ENCODE data around the gene LAMC1.
A peak's percentile ranks its signal among the peaks of the same experiment; 100 is the strongest.

LAMC1 gene

DNA sequence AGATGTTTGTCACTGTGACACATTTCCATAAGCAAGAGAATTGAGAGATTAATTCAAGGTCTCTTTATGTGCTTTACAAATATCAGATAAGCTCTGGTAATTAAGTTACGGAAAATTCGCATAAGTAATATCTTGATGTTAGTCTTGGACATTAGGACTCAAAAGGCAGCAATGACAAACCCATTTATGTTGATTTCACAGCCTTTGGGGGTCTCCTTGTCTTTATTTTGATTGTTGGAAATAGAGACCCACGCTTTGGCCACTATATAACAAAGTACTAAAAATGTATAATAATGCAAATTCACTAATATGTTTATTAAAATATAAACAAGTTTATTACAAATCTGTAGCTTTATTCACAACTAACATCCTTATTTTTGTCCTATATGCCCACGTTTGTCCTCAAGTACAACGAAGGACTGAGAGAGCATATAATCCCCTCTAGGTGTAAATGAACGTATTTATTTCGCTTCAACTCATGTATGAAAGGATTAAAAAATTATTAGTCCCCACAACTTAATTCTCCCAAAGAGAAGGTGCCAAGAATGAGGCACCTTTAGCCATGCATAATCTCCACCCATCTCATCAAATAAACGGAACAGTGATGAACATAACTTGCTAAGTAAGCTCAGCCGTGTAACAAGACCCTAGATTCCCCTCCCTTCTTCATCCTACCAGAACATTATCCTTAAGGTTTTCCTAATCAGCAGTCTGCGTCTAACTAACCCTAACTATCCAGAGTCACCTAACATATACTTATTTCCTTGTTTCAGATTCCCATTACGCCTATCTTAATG is 1.6 kb upstream of the LAMC1 start:
- DNase-seq, result no peak

DNA sequence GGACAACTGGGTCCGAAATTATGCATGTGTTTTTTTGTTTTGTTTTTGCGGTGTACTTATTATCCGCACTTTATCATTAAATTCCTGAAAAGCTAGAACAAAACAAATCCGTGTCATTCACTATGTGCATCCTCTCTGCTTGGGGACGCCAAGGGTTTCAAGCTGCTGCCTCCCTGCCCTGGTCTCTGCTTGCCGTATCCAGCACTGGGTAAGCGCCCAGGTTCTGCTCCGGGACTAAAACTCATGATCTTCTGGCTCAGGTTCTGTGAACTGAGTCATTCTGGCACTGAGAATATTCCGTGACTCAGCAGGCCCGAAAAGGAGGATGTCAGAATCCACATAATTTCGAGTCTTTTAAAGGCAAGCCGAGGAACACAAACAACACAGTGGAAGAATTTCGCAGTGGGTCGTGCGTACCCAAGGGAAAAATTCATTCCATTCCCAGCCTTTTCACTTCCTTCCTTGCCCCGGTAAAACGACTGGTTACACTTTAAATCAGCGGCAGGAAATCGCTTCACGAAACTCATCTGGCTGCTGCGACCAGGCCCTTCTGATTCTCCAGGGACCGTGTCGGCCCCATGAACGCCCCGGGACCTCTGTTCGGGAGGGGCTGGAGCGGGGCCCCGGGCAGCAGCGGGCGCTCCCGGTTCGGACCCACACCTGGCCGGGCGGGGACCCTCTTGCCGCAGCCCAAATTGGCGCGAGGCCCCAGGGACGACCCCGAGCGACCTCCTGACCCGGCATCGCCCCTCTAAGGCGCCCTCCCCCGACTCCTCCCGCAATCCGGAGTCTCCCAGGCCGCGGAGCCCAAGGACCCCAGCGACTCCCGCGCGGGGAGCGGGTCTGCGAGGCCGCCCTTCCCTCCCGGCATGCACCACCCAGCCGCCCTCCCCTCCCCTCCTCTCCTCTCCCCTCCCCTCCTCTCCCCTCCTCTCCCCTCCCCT is 746 bp upstream of the LAMC1 start:
- DNase-seq, result no peak

DNA sequence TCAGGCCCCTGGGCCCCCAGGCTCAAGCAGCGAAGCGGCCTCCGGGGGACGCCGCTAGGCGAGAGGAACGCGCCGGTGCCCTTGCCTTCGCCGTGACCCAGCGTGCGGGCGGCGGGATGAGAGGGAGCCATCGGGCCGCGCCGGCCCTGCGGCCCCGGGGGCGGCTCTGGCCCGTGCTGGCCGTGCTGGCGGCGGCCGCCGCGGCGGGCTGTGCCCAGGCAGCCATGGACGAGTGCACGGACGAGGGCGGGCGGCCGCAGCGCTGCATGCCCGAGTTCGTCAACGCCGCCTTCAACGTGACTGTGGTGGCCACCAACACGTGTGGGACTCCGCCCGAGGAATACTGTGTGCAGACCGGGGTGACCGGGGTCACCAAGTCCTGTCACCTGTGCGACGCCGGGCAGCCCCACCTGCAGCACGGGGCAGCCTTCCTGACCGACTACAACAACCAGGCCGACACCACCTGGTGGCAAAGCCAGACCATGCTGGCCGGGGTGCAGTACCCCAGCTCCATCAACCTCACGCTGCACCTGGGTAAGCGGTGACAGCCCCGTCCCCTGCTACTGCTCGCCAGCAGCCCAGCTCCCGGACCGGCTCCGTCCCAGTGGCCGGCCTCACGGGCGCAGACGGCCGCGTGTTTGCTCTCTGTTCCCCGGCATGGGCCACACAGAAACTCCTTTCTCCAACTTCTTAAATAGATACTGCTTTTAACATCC is 539 bp downstream of the LAMC1 start:
- DNase-seq, result peak; percentile 44

DNA sequence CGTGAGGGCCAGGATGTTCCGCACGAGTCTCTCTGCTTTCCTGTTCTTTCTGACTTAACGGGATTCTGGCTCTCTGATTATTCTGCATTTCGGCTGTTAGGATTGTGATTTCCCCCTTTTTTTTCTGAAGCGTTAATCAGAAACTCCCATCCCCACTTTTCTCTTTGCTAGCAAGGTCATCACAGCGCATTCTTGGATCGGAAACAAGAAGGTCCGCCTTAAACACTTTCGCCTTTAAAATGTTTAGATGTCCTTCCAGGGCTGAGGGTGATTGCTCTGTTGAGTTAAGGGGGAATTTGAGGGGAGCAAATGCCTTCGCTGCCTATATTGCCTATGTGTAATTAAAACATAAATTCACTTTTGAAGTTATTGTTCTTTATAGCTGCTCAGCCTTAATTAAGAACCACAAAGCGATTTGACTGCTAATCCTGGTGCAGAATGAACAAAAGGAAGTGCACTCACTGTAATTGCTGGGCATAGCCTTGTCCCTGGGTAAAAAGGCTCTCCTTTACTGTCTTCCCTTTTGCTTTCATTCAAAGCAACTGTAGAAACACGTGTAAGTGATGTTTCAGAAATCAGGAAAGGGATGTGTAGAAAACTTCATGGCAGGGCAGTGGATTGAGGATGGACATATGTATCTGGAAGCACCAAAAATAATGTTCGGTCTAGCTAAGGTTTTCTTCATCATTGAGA is 1.2 kb downstream of the LAMC1 start:
- peak; percentile 13 for DNase-seq

GRCh38 chr1:183025010-183025337 is 1.8 kb downstream of the LAMC1 start:
- DNase-seq, result no peak

GRCh38 chr1:183025782-183026774 is 2.9 kb downstream of the LAMC1 start:
- DNase-seq, result no peak

DNA sequence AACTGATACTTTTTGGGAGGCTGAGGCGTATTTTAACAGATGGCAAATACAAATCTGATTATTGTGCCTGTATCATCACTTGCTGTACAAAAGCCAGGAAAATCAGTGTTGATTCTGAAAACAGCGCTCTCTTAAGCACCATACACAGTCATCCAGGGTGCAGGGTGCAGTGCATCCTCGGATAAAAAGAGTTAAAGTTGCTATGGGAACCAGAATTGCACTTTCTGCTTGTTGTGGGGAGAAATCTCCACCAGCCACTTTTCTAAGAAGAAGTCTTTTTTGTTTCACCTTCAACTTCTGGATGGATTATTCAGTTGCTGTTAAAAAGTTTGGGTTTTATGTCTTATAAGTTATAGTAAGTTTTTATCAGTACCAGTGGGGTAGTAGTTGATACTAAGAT is 3.8 kb downstream of the LAMC1 start:
- no peak for DNase-seq

- no peak for DNase-seq
Observed at GRCh38 chr1:183027791-183028190, 4.6 kb downstream of the LAMC1 start.

DNA sequence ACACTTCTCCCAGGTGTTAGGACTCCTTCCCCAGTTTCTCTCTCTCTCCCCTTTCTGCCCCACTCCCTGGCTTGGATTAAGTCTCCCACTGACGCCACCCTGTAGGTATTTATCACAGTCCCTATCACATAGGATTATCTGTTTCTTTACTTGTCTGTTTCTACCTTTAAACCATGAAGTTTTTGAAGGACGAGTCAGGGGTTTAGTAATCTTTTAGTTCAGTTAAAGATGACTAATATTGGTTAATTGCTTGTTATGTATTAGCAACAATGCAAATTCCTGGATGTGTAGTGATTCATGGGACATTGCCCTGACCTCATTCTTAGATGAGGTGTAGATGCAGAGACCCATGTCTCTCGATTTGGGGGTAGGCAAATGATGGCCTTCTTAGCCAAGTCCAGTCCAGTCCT is 6.4 kb downstream of the LAMC1 start:
- DNase-seq, result no peak

DNA sequence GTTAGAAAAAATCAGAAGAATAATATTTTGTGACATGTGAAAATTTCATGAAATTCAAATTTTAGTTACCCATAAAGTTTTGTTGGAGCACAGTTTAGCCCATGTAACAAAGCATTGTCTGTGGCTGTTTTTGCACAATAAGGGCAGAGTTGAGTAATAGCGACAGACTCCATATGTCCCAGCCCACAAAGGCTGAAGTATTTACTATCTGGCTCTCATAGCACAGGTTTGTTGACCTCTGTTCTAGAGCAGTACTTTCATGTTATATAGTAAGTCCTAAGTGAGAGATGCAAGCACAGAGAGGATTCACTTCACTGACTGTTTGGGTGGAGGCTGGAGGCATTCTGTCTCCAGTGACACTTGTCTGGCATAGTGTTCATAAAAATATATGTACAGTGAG is 6.8 kb downstream of the LAMC1 start:
- DNase-seq, result no peak

GRCh38 chr1:183032122-183032921 is 9.1 kb downstream of the LAMC1 start:
- DNase-seq, result no peak

DNA sequence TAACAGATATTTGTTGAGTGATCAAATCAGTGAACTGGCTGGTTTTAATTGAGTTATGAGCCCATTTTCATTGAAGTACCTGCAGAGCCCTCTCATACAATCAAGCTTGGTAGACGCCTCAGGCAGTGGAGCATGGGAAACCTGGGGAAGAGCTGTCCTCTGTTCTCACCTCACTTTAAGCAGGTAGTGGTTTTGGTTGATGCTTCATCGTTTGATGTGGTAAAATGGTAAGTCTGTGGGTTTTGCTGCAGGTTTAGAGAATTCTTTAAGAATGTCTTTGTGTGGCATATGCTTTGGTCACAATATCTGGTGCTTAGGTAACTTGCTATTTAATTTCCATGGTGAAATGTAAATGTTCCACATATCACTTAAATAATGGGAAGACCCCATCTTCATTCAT is 10.0 kb downstream of the LAMC1 start:
- no peak for DNase-seq

GRCh38 chr1:183034682-183035081 is 11.5 kb downstream of the LAMC1 start:
- no peak for DNase-seq

DNA sequence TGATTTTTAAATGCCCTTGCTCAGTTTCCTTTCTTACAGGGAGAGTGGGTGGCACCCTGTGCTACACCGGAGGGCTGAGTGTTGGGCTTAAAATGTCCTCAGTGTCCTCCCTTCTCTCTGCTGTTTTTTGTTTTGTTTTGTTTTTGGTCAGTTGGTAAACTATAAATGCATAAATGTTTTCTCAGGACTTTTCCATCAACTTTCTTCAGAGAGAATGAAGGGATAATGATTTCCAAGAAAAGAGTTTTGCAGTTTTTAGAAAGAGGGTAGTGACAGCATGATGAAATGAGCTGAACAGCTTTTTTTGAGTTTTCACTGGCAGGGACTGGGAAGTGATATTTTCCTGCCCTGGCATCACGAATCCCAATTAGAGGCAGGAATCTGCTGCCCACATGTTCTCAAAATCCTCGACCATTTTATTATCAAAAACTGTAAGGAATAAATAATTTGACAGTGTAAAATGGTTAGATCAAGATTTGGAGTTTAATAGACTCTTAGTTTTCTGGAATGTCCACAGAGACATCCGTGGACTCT is 15.2 kb downstream of the LAMC1 start:
- DNase-seq, result no peak

DNA sequence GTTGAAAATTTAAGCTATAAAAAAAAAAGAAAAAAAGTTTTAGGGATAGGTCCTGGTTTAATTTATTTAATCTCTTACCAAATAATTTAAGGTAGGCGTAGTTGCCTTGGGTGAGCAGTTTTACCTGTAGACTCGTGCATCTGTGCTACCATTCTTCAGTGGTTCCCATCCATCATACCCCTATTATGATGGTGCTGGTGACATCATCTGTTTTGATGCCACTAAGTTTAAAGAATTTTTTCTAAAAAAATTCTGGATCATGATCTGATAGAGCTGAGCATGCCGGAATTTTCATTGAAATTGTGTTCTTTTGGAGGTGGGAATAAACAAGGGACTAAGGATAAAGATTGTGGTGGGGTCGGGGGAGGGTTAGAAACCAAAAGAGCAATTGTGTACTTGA is 15.7 kb downstream of the LAMC1 start:
- no peak for DNase-seq

- DNase-seq, result no peak
Observed at GRCh38 chr1:183039330-183039729, 16.1 kb downstream of the LAMC1 start.

- no peak for DNase-seq
Observed at GRCh38 chr1:183039985-183040447, 16.8 kb downstream of the LAMC1 start.

DNA sequence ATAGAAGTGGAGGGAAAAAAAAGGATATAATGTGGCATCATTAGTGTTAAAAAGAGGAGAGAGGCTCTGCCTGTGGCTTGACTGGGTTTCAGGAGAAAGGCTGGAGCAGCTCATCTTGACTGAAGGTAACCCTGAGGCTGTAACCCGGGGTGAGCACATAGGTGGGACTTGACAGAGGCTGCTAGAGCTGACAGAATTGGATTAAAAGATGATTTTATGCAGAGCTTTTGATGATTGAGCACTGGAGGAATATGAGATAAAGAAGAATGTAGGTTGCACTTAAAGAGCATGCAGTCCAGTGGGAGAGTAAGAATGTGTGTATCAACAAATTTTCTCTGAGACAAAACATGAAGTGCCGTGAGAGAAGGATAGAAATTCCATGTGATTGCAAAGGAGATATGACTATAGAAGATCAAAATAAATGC is 17.3 kb downstream of the LAMC1 start:
- no peak for DNase-seq

DNA sequence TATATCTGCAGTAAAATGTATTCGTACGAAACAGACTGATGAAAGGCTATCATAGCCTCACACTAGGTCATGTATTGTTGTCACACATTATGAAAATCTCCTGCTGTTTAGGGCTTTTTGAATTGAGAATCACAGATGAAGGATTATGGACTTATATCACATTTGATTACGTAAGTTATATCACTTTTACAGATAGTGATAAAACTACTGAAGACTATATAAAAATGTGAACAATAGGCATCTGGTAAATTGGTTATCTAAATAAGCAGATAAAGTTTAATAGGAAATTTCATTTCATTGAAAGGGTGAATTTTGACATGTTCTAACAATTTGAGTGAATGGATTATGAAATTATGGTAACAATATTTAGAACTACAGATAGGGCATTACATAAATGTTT is 20.0 kb downstream of the LAMC1 start:
- no peak for DNase-seq

Data from NCI-H1105 (cell line).